T-helper 2 cell treated with Interferon-gamma antibody and Interleukin-4, amounts not matched to agents 100 ng/mL and 5 ng/mL, for 36 hours (primary cell): ENCODE data around the gene SERPINB12. TPM values are rescaled to one million over a fixed set of nuclear protein-coding genes. Genes with fewer than 3 reads are reported as not detected.

Experiments
- intact Hi-C: fragments of 100-400 bp; cut with micrococcal nuclease; formaldehyde crosslinking; loops from one replicate; pipeline ENCODE4 v1.15.1; 2023
- total RNA-seq: library from RNA; stranded (reverse); gene quantifications from 2 replicates; pipeline ENCODE4 v1.2.3, GENCODE V29; 2022

SERPINB12 gene
- total RNA-seq, 1 donor from 2014 or later, result not detected

- intact Hi-C loops, result no loop called here
Observed at GRCh38 chr18:63550068-63550467, 7.9 kb downstream of the SERPINB12 start.

- intact Hi-C loops, result no loop called here
Observed at GRCh38 chr18:63551769-63552168, 9.6 kb downstream of the SERPINB12 start.

GRCh38 chr18:63552581-63552980 lies 10.4 kb downstream of the SERPINB12 start:
- intact Hi-C loops, result no loop called here

- intact Hi-C loops, result no loop called here
Observed at GRCh38 chr18:63553081-63553480, 10.9 kb downstream of the SERPINB12 start.

GRCh38 chr18:63559567-63560491 lies 17.7 kb downstream of the SERPINB12 start:
- intact Hi-C loops, result no loop called here

GRCh38 chr18:63562284-63562683 lies 20.1 kb downstream of the SERPINB12 start:
- intact Hi-C loops, result no loop called here

GRCh38 chr18:63564021-63564420 lies 21.9 kb downstream of the SERPINB12 start:
- intact Hi-C loops, result no loop called here

- intact Hi-C loops, result no loop called here
Observed at GRCh38 chr18:63564561-63564960, 22.4 kb downstream of the SERPINB12 start.

- intact Hi-C loops, result no loop called here
Observed at GRCh38 chr18:63567276-63567675, 25.1 kb downstream of the SERPINB12 start.

- intact Hi-C loops, result no loop called here
Observed at GRCh38 chr18:63567825-63568224, 25.7 kb downstream of the SERPINB12 start.

GRCh38 chr18:63570721-63571120 lies 28.6 kb downstream of the SERPINB12 start:
- intact Hi-C loops, result no loop called here

- intact Hi-C loops, result no loop called here
Observed at GRCh38 chr18:63575681-63576080, 33.5 kb downstream of the SERPINB12 start.

GRCh38 chr18:63578357-63578958 lies 36.3 kb downstream of the SERPINB12 start:
- intact Hi-C loops, result loop anchor here (1.0 kb wide), 1 partner anchor 60 kb away; no protein-coding TSS in a partner anchor

- intact Hi-C loops, result loop anchor here (10.0 kb wide), 1 partner anchor 265 kb away; no protein-coding TSS in a partner anchor
Observed at GRCh38 chr18:63579616-63580015, 37.4 kb downstream of the SERPINB12 start.

- intact Hi-C loops, result loop anchor here (10.0 kb wide), 1 partner anchor 259 kb away; no protein-coding TSS in a partner anchor
Observed at GRCh38 chr18:63585988-63586387, 43.8 kb downstream of the SERPINB12 start.

- intact Hi-C loops, result loop anchor here (10.0 kb wide), 1 partner anchor 258 kb away; no protein-coding TSS in a partner anchor
Observed at GRCh38 chr18:63586431-63586830, 44.3 kb downstream of the SERPINB12 start.

GRCh38 chr18:63586966-63587365 lies 44.8 kb downstream of the SERPINB12 start, which contains the start of gene SERPINB13:
Gene SERPINB13, plus strand, starts transcription at chr18:63587343. Its CDS starts 1,325 bp downstream, at chr18:63588668.
- intact Hi-C loops, result loop anchor here (10.0 kb wide), 1 partner anchor 258 kb away; no protein-coding TSS in a partner anchor

GRCh38 chr18:63588909-63589308 lies 46.7 kb downstream of the SERPINB12 start:
- intact Hi-C loops, result loop anchor here (10.0 kb wide), 1 partner anchor 256 kb away; no protein-coding TSS in a partner anchor

GRCh38 chr18:63590373-63590772 lies 48.2 kb downstream of the SERPINB12 start:
- intact Hi-C loops, result no loop called here

GRCh38 chr18:63590966-63591695 lies 49.0 kb downstream of the SERPINB12 start:
- intact Hi-C loops, result no loop called here

- intact Hi-C loops, result no loop called here
Observed at GRCh38 chr18:63591725-63592124, 49.6 kb downstream of the SERPINB12 start.
